Measurements from ENCODE around the gene MAP3K6.
A peak's percentile ranks its signal among the peaks of the same experiment; 100 is the strongest.

The MAP3K6 gene

GRCh38 chr1:27335506-27336422, 31.0 kb downstream of the MAP3K6 start:
- Histone ChIP-seq H3K4me2 (ENCODE audit: low read depth, low read length) (no peak overlapping the region), H3K79me2 (ENCODE audit: low read length) (peaks cover 11% of the 10 kb centered on the region), H3K27me3 (replicated peaks; ENCODE audit: insufficient read depth, low read length) (no peaks in the 10 kb centered on the region), H3K9me3 (replicated peaks; ENCODE audit: insufficient read depth, low read length) (no peaks in the 10 kb centered on the region), H2AFZ (ENCODE audit: low read length) (no peak overlapping the region), H3F3A (ENCODE audit: insufficient read depth, low read length) (no peaks in the 10 kb centered on the region), H3K9me2 (replicated peaks; ENCODE audit: insufficient read depth, low read length) (no peaks in the 10 kb centered on the region), H3K36me3 (replicated peaks; ENCODE audit: insufficient read depth, low read length) (no peaks in the 10 kb centered on the region; the same call in 1 of the 2 replicates), H3K9ac (ENCODE audit: low read length) (no peak overlapping the region), H4K20me1 (ENCODE audit: insufficient read depth, low read length) (no peaks in the 10 kb centered on the region), H3K4me3 (ENCODE audit: low read length) (no peak overlapping the region), H3K27ac (ENCODE audit: low read length) (no peak overlapping the region), H3K4me1 (ENCODE audit: low read length) (no peaks in the 10 kb centered on the region)
- no peak for DNase-seq
- TF ChIP-seq EZH2phosphoT487 (IDR thresholded peaks at IDR 0.05; ENCODE audit: low read length), result no peak
- TF ChIP-seq EZH2 (optimal IDR thresholded peaks at IDR 0.05; ENCODE audit: low read depth, low read length), result no peak
- TF ChIP-seq, protein P1, sequence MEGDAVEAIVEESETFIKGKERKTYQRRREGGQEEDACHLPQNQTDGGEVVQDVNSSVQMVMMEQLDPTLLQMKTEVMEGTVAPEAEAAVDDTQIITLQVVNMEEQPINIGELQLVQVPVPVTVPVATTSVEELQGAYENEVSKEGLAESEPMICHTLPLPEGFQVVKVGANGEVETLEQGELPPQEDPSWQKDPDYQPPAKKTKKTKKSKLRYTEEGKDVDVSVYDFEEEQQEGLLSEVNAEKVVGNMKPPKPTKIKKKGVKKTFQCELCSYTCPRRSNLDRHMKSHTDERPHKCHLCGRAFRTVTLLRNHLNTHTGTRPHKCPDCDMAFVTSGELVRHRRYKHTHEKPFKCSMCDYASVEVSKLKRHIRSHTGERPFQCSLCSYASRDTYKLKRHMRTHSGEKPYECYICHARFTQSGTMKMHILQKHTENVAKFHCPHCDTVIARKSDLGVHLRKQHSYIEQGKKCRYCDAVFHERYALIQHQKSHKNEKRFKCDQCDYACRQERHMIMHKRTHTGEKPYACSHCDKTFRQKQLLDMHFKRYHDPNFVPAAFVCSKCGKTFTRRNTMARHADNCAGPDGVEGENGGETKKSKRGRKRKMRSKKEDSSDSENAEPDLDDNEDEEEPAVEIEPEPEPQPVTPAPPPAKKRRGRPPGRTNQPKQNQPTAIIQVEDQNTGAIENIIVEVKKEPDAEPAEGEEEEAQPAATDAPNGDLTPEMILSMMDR (IDR thresholded peaks at IDR 0.05; ENCODE audit: low read length), result no peak

- Histone ChIP-seq H3K9ac (ENCODE audit: low read length) (no peak overlapping the region), H3K36me3 (replicated peaks; ENCODE audit: insufficient read depth, low read length) (no peaks in the 10 kb centered on the region; the same call in 1 of the 2 replicates), H3K27ac (ENCODE audit: low read length) (no peak overlapping the region)
Observed at GRCh38 chr1:27333717-27334279, 33.0 kb downstream of the MAP3K6 start.

GRCh38 chr1:27332536-27333281, 34.1 kb downstream of the MAP3K6 start:
- Histone ChIP-seq H3K79me2 (ENCODE audit: low read length) (peaks cover 38% of the 10 kb centered on the region), H3K27ac (ENCODE audit: low read length) (no peak overlapping the region), H3F3A (ENCODE audit: insufficient read depth, low read length) (no peaks in the 10 kb centered on the region), H3K4me3 (ENCODE audit: low read length) (no peak overlapping the region), H3K9me3 (replicated peaks; ENCODE audit: insufficient read depth, low read length) (no peaks in the 10 kb centered on the region), H3K4me1 (ENCODE audit: low read length) (no peaks in the 10 kb centered on the region), H4K20me1 (ENCODE audit: insufficient read depth, low read length) (no peaks in the 10 kb centered on the region), H3K9ac (ENCODE audit: low read length) (no peak overlapping the region), H2AFZ (ENCODE audit: low read length) (no peak overlapping the region), H3K36me3 (replicated peaks; ENCODE audit: insufficient read depth, low read length) (no peaks in the 10 kb centered on the region; the same call in 1 of the 2 replicates), H3K27me3 (replicated peaks; ENCODE audit: insufficient read depth, low read length) (no peaks in the 10 kb centered on the region), H3K9me2 (replicated peaks; ENCODE audit: insufficient read depth, low read length) (no peaks in the 10 kb centered on the region), H3K4me2 (ENCODE audit: low read depth, low read length) (no peak overlapping the region)
- DNase-seq, result peak; percentile 16
- TF ChIP-seq, protein P1 (IDR thresholded peaks at IDR 0.05; ENCODE audit: low read length), result peak; percentile 73
- TF ChIP-seq EZH2phosphoT487 (IDR thresholded peaks at IDR 0.05; ENCODE audit: low read length), result no peak

More at GRCh38 chr1:27333717-27334279, 33.0 kb downstream of the MAP3K6 start:
- Histone ChIP-seq H3K9me2 (replicated peaks; ENCODE audit: insufficient read depth, low read length) (no peaks in the 10 kb centered on the region), H2AFZ (ENCODE audit: low read length) (no peak overlapping the region), H3K4me1 (ENCODE audit: low read length) (no peaks in the 10 kb centered on the region), H4K20me1 (ENCODE audit: insufficient read depth, low read length) (no peaks in the 10 kb centered on the region), H3K4me3 (ENCODE audit: low read length) (no peak overlapping the region), H3K9me3 (replicated peaks; ENCODE audit: insufficient read depth, low read length) (no peaks in the 10 kb centered on the region), H3F3A (ENCODE audit: insufficient read depth, low read length) (no peaks in the 10 kb centered on the region), H3K4me2 (ENCODE audit: low read depth, low read length) (no peak overlapping the region), H3K79me2 (ENCODE audit: low read length) (peaks cover 28% of the 10 kb centered on the region), H3K27me3 (replicated peaks; ENCODE audit: insufficient read depth, low read length) (no peaks in the 10 kb centered on the region)
- no peak for DNase-seq
- TF ChIP-seq, protein P1 (IDR thresholded peaks at IDR 0.05; ENCODE audit: low read length), result no peak
- TF ChIP-seq EZH2phosphoT487 (IDR thresholded peaks at IDR 0.05; ENCODE audit: low read length) (no peak), EZH2 (optimal IDR thresholded peaks at IDR 0.05; ENCODE audit: low read depth, low read length) (no peak)

Data from MM.1S (cell line).